PFSK-1 (cell line): ENCODE results near the gene SH3TC1.

Experiments
- FOXP2 ChIP-seq: optimal IDR thresholded peaks from 2 replicates; pipeline ENCODE3; 2011; ENCODE audit warnings: borderline replicate concordance, control low read depth, inconsistent platforms; ENCODE audit not compliant: insufficient read depth; ENCODE audit errors: extremely low read length, extremely low read depth
- POLR2AphosphoS5 ChIP-seq: IDR thresholded peaks from 2 replicates; pipeline ENCODE4 v1.6.1; 2012; ENCODE audit warnings: low read depth, mild to moderate bottlenecking, control low read depth, low read length, moderate library complexity
- SIN3A ChIP-seq: IDR thresholded peaks from 2 replicates; pipeline ENCODE4 v1.6.1; 2012; ENCODE audit warnings: mild to moderate bottlenecking, low read length, moderate library complexity, borderline replicate concordance; ENCODE audit not compliant: insufficient read depth
- TAF1 ChIP-seq: IDR thresholded peaks from 2 replicates; pipeline ENCODE4 v1.6.1; 2012; ENCODE audit warnings: low read length, control low read depth, borderline replicate concordance; ENCODE audit not compliant: insufficient read depth
- TF ChIP-seq, protein P1 (sequence below), 2 experiments: IDR thresholded peaks; 2 replicates each; pipeline versions ENCODE4 v1.6.1 to v1.8.0; 2011 to 2012; ENCODE audit warnings: low read depth in 2 of 2, low read length in 2 of 2, control low read depth in 1 of 2, inconsistent platforms in 1 of 2, mild to moderate bottlenecking in 1 of 2, moderate library complexity in 1 of 2; ENCODE audit not compliant: insufficient read depth in 1 of 2

SH3TC1 gene

DNA sequence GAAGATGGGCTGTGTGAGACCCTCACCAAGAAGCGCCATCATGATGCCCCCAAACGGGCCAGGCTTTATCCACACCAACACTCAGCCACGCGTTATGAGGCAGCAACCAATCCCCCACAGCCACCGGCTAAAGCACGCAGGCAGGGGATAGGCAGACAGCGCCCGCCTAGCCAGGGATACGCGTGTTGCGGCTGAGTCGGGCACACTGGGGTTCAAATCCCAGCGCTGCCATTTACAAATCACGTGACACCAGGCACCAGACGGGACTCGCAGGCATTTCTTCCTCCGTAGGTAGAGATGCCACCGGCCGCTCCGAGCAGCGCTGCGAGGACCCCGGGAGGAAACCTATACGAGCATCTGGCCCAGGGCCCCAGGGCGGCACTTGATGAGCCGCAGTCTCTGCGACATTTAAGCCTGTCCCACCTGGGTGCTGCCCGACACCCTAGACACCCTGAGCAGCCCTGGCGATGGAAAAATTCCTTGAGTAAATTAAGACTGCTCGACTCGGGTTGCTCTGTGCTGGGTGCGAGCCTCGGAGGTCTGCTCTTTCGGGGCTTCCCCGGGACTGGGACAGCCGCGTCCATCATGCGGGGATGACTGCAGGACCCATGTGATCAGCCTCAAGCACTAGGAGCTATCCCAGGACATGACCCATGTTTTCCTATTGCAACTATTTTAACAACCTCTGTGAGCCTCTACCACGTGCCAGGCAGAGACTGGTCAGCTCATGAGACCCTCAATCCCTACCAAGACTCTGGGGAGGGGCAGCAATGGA is 46.8 kb upstream of the SH3TC1 start:
- TF ChIP-seq POLR2AphosphoS5 = no peak
- no peak for TF ChIP-seq SIN3A
- no peak for TF ChIP-seq TAF1
- TF ChIP-seq, protein P1, sequence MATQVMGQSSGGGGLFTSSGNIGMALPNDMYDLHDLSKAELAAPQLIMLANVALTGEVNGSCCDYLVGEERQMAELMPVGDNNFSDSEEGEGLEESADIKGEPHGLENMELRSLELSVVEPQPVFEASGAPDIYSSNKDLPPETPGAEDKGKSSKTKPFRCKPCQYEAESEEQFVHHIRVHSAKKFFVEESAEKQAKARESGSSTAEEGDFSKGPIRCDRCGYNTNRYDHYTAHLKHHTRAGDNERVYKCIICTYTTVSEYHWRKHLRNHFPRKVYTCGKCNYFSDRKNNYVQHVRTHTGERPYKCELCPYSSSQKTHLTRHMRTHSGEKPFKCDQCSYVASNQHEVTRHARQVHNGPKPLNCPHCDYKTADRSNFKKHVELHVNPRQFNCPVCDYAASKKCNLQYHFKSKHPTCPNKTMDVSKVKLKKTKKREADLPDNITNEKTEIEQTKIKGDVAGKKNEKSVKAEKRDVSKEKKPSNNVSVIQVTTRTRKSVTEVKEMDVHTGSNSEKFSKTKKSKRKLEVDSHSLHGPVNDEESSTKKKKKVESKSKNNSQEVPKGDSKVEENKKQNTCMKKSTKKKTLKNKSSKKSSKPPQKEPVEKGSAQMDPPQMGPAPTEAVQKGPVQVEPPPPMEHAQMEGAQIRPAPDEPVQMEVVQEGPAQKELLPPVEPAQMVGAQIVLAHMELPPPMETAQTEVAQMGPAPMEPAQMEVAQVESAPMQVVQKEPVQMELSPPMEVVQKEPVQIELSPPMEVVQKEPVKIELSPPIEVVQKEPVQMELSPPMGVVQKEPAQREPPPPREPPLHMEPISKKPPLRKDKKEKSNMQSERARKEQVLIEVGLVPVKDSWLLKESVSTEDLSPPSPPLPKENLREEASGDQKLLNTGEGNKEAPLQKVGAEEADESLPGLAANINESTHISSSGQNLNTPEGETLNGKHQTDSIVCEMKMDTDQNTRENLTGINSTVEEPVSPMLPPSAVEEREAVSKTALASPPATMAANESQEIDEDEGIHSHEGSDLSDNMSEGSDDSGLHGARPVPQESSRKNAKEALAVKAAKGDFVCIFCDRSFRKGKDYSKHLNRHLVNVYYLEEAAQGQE (IDR thresholded peaks at IDR 0.05; ENCODE audit: insufficient read depth in 1 of 2, low read depth in 2 of 2, low read length in 2 of 2) = no peak
- no peak for TF ChIP-seq FOXP2

DNA sequence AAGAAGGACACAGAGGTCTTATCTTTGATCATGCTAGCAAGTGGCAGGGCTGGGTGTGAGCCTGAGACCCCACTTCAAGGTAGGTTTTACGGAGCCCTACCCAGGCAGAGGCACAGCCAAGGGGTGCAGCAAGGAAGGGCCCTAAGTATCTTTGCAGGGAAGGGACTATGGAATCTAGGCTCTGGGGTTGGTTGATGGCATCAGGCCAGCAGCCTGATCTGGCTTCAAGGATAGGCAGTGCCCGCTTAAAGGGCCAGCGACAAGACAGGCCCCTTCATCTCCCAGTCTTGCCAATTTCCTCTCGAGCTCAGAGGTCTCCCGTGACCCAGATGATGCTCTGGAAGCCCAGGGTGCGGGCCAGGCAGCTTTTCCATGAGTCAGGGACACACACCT is 46.2 kb upstream of the SH3TC1 start:
- TF ChIP-seq, protein P1 (IDR thresholded peaks at IDR 0.05; ENCODE audit: insufficient read depth in 1 of 2, low read depth in 2 of 2, low read length in 2 of 2) = no peak
- no peak for TF ChIP-seq POLR2AphosphoS5
- no peak for TF ChIP-seq FOXP2
- TF ChIP-seq TAF1 = no peak
- TF ChIP-seq SIN3A = no peak

DNA sequence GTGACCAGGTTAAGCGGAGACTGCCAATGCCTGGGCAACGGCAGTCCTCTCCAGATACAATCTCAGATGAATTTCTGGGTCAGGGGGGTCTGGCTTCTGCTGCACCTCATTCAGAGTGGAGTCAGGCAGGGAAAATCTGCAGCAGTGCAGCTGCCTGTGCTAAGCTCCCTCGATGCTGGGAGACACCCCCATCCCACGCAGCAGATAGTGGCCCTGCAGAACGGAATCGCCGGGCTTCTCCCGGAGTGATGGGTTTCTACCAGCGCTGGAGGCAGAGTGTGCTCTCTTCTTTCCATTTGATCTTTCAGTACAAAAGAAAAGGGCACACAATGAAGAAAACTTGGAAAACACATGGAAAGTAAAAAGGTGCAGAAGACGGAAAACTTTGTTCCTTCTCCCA is 45.6 kb upstream of the SH3TC1 start:
- TF ChIP-seq FOXP2 = no peak
- TF ChIP-seq, protein P1 (IDR thresholded peaks at IDR 0.05; ENCODE audit: insufficient read depth in 1 of 2, low read depth in 2 of 2, low read length in 2 of 2) = no peak

DNA sequence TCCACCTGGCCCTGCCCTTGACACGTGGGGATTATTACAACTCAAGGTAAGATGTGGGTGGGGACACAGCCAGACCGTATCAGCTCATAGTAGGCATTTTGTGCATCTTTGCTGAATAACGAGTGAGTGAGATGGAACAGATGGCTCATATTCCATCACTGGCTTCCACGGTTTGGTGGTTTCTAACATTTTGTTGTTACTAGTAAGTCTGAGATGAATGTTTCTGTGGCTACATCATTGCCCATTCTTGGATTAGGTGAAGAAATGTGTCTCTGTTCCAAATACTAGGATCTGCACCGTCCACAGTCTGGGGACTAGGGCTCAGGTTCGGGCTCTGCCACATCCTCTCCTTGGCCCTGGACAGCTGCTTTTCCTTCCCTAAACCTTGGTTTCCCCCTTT is 44.0 kb upstream of the SH3TC1 start:
- TF ChIP-seq SIN3A (no peak), FOXP2 (no peak), TAF1 (no peak), POLR2AphosphoS5 (no peak)
- TF ChIP-seq, protein P1 (IDR thresholded peaks at IDR 0.05; ENCODE audit: insufficient read depth in 1 of 2, low read depth in 2 of 2, low read length in 2 of 2) = no peak
